OCI-LY1 (cell line): Measurements from ENCODE around the gene FBXW7.

Experiments
- EZH2 ChIP-seq: fragments of 200-600 bp; sonication (generic), shearing (Covaris generic); IDR thresholded peaks from 2 replicates; pipeline ENCODE4 v1.8.0; 2017; ENCODE audit warnings: borderline replicate concordance, mixed run types, mild to moderate bottlenecking, antibody characterized with exemption, low read length, moderate library complexity, mixed read lengths
- TF ChIP-seq, protein P1 (sequence below): fragments of 200-600 bp; sonication (generic), shearing (Covaris generic); IDR thresholded peaks from 2 replicates; pipeline ENCODE4 v1.5.1; 2017; ENCODE audit warnings: mild to moderate bottlenecking, antibody characterized with exemption, low read length, moderate library complexity, mixed read lengths

DNA sequence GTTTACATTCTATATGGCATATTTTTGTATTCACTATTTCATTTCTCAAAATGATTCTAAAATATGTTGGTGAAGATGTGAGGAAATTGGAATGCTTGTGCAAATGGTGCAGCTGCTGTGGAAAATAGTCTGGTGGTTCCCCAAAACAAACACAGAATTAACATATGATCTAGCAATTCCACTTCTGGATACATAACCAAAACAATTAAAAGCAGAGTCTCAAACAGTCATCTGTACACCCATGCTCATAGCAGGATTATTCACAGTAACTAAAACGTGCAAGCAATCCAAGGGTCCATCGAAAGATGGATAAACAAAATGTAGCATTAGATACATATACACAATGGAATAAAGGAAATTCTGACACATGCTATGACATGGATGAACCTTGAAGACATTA lies 204.8 kb downstream of the FBXW7 start:
- TF ChIP-seq, protein P1, sequence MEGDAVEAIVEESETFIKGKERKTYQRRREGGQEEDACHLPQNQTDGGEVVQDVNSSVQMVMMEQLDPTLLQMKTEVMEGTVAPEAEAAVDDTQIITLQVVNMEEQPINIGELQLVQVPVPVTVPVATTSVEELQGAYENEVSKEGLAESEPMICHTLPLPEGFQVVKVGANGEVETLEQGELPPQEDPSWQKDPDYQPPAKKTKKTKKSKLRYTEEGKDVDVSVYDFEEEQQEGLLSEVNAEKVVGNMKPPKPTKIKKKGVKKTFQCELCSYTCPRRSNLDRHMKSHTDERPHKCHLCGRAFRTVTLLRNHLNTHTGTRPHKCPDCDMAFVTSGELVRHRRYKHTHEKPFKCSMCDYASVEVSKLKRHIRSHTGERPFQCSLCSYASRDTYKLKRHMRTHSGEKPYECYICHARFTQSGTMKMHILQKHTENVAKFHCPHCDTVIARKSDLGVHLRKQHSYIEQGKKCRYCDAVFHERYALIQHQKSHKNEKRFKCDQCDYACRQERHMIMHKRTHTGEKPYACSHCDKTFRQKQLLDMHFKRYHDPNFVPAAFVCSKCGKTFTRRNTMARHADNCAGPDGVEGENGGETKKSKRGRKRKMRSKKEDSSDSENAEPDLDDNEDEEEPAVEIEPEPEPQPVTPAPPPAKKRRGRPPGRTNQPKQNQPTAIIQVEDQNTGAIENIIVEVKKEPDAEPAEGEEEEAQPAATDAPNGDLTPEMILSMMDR, result no peak
- no peak for TF ChIP-seq EZH2
